ENCODE data around the gene TNNC2. TPM values are rescaled to one million over a fixed set of nuclear protein-coding genes. Genes with fewer than 3 reads are reported as not detected.

The TNNC2 gene
- total and polyA plus RNA-seq, 2 of the 8 experiments (the other 6 are each of a cell fraction or from before 2014, with no cell fraction given): 5.7 to 7.6 TPM

- TF ChIP-seq JUND (IDR thresholded peaks at IDR 0.05; ENCODE audit: low read length) (no peak), HDAC6 (IDR thresholded peaks at IDR 0.05; ENCODE audit: low read depth, low read length) (no peak), YY1 (IDR thresholded peaks at IDR 0.05; ENCODE audit: low read depth, low read length) (0 out of 2 replicates have a peak, but pooled peaks have one; percentile 3), POLR2AphosphoS5 (IDR thresholded peaks at IDR 0.05; ENCODE audit: low read depth, low read length) (peak; percentile 75), TAF7 (optimal IDR thresholded peaks at IDR 0.05; ENCODE audit: borderline replicate concordance, low read depth, low read length) (peak; percentile 54), TBP (IDR thresholded peaks at IDR 0.05; ENCODE audit: low read depth, low read length) (peak; percentile 42), SIX5 (IDR thresholded peaks at IDR 0.05; ENCODE audit: low read depth, low read length) (no peak), CEBPB (IDR thresholded peaks at IDR 0.05; ENCODE audit: low read depth, low read length) (no peak), RBBP5 (IDR thresholded peaks at IDR 0.05; ENCODE audit: borderline replicate concordance, low read depth, low read length) (no peak; the same call in 1 of the 2 replicates), BACH1 (IDR thresholded peaks at IDR 0.05; ENCODE audit: low read length) (no peak), RAD21 (IDR thresholded peaks at IDR 0.05 in 1 of 2, conservative IDR thresholded peaks at IDR 0.05 in 1 of 2; ENCODE audit: low read depth in 2 of 2, low read length in 2 of 2) (no peak), SIN3A (conservative IDR thresholded peaks at IDR 0.05 in 1 of 2, IDR thresholded peaks at IDR 0.05 in 1 of 2; ENCODE audit: low read depth in 1 of 2, low read length in 2 of 2) (peak in 1 of 2 experiments; percentile 55; a peak in 2 of 4 replicates), SP1 (IDR thresholded peaks at IDR 0.05; ENCODE audit: low read depth, low read length) (0 out of 2 replicates have a peak, but pooled peaks have one; percentile 15), SIRT6 (IDR thresholded peaks at IDR 0.05; ENCODE audit: low read length) (no peak), ATF3 (IDR thresholded peaks at IDR 0.05; ENCODE audit: insufficient read depth, low read depth, low read length) (no peak), KDM1A (IDR thresholded peaks at IDR 0.05; ENCODE audit: borderline replicate concordance, low read length) (no peak), FOSL1 (IDR thresholded peaks at IDR 0.05; ENCODE audit: insufficient read depth, low read depth, low read length) (no peak), RNF2 (IDR thresholded peaks at IDR 0.05; ENCODE audit: borderline replicate concordance, low read depth, low read length, missing control alignments, poor library complexity, severe bottlenecking) (no peak), PHF8 (conservative IDR thresholded peaks at IDR 0.05; ENCODE audit: low read depth, low read length) (peak; percentile 86), HDAC2 (IDR thresholded peaks at IDR 0.05; ENCODE audit: borderline replicate concordance in 1 of 2, low read depth in 2 of 2, low read length in 2 of 2) (0 out of 4 replicates have a peak, but pooled peaks of 1 of the 2 experiments have one; percentile 21), SAP30 (IDR thresholded peaks at IDR 0.05; ENCODE audit: insufficient read depth, insufficient replicate concordance, low read length) (no peak)
Measured at GRCh38 chr20:45833883-45834796, 7.0 kb upstream of the TNNC2 start (continued).

All from H1 (cell line).